NCI-H2196 (cell line): ENCODE measurements around the gene PACSIN3.
A peak's percentile ranks its signal among the peaks of the same experiment; 100 is the strongest.
"Not testable (repeated sequence)": the region's sequence is repeated elsewhere in the genome, so short reads cannot be mapped to it uniquely, and the experiment has no call there.

Source experiments
- DNase-seq: peaks from one replicate; lab custom pipeline; 2025; ENCODE audit not compliant: unreplicated experiment; lab: John Stamatoyannopoulos, UW

Gene PACSIN3

DNA sequence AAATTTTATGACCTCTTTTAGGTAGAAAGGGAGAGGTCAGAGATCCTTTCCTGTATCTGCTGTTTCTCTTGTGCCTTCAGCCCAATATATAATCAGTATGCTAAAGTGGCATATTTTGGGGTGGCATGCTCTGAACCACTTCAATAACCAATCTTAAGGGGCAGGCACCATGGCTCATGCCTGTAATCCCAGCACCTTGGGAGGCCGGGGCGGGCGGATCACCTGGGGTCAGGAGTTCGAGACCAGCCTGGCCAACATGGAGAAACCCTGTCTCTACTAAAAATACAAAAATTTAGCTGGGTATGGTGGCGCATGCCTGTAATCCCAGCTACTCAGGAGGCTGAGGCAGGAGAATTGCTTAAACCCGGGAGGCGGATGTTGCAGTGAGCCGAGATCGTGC, 11.9 kb upstream of the PACSIN3 start:
- DNase-seq: not testable (repeated sequence)

DNA sequence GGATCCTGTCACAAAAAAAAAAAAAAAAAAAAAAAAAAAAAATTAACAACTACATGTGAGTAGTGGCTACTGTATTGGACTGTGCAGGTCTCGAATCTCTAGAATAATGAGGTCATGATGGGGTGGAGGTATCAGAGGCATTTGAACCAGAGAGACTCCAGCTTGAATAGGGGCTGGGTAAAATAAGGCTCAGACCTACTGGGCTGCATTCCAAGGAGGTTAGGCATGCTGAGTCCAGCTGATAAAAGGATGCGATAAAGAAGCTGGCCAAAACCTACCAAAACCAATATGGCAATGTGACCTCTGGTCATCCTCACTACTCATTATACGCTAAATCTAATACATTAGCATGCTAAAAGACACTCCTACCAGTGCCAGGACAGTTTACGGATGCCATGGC, 5.9 kb upstream of the PACSIN3 start:
- no peak for DNase-seq

DNA sequence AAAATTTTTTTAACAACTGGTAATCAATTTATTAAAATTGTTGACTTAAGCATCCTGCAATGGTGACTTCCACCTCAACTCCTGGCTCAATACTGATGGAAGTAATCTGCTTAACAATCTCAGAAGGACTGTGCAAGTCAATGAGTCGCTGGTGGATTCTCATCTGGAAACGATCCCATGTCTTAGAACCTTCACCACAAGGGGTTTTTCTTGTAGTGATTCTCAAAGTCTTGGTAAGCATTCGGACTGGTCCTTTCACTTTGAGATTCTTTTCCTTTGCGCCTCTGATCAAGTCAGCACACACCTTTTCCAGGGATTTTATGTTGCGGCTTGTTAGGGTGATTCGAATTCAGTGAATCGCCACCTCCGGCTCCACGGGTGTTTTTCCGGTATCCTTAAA, 4.9 kb upstream of the PACSIN3 start:
- not testable (repeated sequence) for DNase-seq

DNA sequence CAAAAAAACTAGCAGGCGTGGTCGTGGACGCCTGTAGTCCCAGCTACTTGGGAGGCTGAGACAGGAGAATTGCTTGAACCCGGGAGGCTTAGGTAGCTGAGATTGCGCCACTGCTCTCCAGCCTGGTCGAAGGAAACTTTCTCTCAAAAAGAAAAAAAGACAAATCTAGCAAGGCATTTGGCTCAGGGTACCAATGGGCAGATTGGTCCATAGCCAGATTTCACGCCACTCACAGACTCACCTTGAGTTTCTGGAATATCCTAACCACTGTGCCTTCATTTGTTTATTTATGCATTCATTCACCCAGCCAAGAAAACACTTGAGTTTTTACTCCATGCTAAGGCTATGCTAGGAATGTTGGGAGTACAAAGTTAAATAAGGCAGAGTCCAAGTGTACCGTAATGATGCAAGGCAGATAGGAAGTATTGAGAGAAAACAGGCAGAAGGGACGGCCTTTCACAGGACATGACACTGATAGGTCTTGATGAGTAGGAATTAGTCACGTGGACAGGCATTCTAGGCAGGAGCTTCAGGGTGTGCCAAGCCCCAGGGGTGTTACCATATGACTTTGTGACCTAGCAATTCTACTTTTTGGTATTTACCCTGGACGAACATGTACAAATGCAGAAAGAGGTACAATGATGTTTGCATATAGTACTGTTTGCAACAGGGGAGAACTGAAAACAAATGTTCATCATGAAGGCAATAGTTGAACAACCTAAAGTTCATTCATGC, 3.0 kb upstream of the PACSIN3 start:
- peak; percentile 59 for DNase-seq

DNA sequence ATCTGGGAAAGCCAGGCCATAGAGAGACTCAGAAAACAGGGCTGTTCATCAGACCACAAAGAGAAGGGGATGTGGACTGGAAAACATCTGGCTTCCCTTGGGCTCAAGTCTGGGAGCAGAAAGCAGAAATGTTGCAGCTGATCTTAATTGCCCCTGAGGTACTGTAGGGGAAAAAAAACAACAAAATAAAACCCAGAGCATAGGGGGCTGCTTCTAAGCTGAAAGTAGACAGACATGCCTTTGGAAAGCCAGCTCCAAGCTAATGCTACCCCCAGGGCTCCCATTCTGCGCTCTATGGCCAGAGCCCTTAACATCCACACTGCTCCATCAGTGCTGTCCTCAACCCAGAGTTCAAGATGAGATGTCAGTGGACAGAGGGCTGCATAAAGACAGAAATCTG, 2.0 kb upstream of the PACSIN3 start:
- no peak for DNase-seq

DNA sequence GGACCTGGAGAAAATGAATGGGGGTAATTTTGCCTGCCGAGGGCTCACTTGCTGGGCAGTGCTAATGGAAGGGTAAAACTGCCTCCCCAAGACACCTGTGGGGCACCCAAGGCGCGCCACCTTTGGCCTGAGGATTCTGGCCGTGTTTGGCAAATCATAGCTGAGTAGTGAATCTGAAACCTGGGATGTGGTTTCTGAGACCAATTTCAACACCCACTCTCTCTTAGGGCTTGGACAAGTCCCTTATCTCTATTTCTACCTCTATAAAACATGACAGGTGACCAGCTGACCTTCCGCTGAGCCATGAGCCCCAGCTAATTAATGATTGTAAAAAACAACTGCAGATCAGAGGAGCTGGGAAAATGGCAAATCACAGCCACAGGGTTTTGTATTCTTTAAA, 1.5 kb upstream of the PACSIN3 start:
- no peak for DNase-seq

DNA sequence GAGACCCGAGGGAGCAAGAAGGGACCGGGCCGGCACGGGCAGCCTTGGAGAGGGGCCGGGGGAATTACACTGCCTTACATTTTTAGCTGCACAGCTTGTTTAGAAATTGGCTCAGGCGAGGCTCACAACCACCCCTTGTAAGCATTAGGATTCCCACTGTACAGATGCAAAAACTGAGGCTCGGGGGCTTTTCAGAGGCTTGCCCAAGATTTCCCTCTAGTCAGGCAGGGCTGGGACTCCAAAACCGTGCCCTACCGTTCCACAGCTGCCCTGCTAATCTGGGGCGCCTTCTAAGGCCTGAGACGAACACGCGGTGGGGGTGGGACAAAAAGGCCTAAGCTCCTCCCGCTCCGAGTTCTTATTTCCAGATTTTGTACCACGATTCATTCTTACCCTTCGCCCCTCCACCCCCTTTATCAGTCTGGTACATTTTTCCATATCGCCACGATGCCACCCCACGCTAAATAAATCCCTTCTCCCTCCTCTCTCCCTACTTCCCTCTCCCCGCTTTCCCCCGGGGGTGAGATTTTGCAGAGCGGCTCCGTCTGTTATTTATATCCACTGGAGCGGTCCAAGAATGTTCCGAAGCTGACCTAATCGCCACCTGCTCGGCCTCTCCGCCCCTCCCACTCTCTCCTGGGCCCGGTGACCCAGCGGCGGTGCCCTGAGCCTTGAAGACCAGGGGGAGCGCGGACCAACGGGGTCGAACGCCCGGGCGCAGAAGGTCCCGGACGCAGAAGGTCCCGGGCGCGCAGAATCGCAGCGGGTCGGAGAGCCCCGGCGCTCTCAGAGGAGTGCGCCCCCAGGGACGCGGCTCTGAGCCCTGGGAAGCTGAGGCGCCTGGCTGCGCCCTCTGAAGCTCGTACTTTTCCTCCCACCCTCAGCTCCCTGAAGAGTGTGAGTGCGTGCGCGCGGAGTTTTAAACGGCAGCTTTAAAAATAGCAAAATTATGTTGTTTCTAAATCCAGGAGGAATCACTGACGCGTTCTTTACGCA, 764 bp upstream of the PACSIN3 start:
- DNase-seq: no peak

DNA sequence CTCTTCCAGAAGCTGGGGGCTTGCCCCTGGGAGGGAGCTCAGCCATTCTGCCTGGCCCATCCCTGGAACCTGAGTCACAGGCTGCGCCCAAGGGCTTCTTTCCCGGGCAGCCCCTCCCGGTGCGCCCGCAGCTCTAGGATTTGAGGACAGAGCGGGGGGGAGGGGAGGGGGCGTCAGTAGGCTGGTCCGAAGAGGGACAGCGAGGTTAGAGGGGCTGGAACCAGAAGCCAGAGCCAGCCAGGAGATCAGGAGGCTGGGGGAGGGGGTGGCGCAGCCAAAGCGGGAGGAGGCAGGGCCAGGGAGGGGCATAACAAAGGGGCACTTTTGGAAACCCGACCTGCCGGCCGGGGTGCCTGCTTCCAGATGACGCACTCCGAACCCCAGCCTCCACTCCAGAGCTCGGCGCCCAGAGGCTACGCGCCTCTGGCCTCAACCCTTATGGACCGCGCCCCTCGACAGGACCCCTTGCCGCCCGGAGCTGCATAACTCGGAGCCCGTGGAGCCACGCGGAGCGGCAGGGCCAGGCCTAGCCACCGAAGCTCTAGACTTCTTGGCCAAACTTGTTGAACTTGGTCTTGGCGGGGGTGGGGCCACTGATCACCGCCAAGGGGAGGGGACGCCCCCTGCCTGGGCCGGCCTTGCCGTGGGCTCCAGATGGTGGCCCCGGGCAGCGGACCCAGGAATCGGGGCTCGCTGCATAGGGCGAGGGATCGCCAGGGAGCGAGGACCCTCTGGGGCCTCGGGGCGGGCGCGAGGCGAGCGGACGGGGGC, 744 bp downstream of the PACSIN3 start:
- DNase-seq: peak; percentile 30

DNA sequence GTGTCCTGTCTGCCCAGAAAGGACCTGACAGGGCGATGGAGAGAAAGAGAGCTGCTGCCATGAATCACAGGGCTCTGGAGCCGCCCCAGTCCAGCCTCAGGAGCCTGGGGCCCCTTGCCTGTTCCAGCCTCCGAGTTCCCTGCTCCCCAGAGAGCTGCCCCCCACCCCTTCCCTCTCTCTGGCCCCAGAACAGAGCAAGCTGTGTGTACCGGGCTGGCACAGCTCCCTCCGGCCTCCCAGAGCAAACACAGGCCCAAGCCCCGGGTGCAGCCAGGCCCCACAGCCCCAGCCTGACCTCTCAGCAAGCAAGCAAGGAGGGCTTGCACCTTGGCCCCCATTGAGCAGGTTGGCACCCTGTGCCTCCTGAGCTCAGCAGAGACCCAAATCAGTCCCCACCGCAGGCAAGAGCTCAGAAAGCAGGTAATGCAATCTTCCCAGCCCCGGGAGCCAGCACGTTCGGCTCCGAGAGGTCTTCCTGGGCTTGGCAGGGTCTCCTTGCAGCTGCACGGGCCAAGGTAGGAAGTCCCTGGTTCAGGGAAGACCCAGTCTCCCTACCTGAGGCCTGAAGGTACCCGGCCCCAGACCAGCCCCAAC, 1.4 kb downstream of the PACSIN3 start:
- DNase-seq: no peak

DNA sequence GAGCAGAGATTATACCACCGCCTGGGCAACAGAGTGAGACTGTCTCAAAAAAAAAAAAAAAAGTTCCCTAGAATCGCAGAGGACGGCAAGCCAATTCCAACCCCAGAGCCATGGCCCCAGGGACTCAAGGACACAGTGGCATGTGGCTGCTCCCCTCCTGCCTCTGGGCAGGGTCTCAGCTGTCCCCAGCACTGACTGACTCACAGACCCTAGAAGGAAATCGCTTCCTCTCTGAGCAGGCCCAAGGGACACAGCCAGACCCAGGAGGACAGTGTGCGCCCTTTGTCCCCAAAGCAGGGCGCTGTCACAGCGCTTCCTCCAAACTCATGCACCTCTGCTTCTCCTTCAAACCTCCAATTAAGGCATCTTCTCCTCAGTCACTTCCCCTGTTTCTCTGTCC, 2.3 kb downstream of the PACSIN3 start:
- DNase-seq: no peak

DNA sequence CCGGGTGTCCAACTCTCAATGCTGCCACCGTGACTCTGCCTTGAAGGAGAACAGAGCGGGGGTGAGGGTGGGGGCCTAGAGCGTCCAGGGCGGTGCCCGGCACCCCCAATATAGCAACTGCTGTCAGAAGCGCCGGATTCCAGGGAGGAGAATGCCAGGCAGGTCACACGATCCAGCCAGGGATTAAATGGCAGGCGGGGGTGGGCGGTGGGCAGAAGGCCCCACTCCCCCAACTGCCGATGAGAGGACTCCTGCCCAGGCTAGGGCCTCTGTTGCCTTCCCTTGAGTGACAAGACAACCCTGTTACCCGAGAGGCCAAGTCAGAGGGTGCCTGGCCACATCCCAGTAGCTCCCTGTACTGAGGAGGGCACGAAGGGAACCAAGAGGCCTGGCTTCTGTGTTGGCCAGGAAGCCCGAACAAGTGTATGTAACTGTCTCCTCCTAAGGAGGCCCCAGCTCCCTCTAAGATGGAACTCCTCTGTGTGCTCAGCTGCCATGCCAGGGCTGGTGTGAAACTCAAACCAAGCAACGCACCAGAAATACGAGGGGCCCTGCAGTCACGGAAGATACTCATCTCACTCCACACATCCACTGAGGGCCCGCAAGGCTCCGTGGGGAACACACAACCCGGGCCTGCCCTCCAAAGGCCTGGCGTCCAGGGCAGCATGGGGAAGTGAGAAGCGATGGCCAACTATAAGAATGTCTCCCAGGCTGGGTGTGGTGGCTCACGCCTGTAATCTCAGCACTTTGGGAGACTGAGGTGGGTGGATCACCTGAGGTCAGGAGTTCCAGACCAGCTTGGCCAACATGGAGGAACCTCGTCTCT, 3.0 kb downstream of the PACSIN3 start:
- no peak for DNase-seq

DNA sequence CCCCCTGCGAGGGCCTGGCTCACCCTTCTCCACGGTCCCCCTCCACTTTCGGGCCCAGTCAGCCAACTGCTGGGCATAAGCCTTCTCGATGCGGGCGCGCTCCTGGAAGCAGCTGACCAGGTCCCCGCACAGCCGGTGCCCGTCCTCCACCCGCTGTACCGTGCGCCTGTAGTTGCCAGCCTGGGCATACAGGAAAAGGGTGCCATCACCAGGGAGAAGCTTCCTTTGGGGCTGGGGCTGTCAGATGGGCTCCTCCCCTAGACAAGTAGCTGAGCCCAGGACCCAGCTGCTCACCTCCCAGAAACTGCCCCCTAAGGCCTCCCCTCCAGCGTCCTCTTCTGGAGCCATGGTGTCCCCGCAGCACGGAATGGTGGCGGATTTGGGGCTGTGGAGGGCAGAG, 3.9 kb downstream of the PACSIN3 start:
- no peak for DNase-seq

DNA sequence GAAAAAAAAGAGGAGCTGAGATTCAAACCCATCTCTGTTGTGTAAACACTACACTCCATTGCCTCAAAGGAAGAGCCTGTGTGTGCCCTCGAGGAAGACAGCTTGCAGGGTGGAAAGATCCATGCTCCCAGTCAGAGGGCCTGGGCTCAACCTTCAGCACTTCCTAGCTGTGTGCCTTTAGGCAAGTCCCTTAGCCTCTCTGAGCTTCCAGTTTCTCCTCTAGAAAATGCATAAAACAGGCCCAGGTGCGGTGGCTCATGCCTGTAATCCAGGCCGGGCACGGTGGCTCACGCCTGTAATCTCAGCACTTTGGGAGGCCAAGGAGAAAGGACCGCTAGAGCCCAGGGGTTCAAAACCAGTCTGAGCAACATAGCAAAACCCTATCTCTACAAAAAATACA, 5.0 kb downstream of the PACSIN3 start:
- no peak for DNase-seq

DNA sequence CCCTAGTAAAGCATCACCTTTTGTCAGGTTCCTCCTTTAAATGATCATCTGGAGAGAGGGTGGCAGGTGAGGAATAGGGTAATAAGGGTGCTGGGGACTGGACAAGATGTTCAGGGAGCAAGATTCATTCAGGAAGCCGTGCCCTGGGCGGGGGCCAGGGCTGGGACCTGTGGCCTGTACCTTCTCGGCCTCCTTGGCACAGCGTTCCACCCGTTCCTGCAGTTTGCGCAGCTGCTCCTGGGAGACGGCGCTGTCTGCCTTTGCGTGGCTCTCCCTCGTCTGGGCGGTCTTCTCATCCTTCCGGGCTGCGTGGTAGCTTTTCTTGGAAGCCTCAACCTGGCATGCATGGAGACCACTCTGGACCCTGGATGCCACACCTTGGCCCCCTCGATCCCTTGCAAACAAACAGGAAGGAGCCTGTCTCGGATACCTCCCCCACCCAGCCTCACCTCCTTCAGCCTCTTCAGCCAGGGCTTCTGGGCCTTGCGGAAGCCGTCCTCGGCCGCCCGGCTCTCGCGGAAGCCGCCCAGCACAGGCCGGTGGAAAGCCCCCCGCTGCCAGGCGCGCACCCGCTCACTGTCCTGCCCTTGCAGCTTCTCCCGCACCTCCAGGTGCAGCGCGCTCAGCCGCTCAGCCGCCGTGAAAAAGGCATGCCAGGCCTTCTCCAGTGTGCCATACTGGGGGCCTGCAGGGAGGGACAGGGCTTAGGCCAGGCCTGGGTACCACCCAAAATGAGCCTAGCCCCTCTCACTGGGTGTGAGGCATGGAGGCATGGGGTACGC, 6.0 kb downstream of the PACSIN3 start:
- no peak for DNase-seq

DNA sequence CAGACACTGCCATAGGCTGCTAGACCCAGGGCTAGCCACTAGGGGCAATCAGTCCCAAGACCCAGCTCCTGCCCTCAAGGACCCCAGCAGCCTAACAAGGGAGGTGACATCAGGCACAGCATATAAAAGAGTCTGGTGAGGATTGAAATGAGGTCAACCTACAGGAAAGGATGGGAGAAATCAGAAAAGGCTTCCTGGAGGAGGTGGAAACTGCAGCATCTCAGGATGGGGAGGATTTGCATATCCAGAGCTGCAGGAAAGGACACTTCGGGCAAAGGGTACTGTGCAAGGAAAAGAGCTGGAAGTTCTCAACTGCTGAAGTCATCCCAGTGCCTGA, 6.6 kb downstream of the PACSIN3 start:
- DNase-seq: peak; percentile 43

DNA sequence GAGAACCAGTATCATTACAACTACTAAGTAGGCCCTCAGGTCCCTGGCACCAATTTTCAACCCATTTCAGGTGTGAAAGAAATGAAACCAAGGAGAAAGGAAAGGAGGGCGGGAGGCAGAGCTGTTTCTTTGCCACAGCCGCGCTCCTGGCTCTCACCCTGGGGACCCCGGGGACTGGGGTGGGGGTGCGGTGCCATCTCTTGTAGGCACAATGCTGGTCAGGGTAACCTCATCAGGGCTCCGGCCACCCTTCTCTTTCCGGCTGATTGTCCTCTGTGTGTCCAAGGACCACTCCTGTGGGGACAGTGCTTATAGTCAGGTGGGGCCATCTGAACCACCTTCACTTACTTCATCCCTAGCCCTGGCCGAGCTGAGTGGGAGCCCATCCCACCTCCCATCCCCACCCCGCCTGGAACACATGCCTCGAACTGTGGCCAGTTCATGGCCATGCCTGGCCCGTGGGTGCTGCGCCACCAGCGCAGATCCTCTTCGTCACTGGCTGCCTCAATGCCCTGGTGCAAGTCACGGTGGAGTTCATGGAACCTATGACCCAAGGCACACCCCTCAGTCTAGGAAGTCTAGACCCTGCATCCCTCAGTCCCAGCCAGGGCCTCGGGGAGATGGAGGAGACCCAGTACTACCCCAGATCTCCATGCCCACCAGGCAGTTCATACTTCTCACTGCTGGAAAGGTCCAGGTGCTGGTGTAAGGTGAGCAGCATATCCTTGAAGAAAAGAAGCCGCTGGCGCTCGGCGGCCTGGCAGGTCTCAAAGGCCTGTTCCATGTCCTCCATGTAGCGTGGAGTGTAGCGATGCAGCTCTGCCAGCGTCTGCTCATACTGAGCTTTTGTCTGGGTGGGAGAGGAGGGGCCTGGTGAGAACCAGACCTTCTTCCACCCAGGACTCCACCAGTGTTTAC, 7.2 kb downstream of the PACSIN3 start:
- no peak for DNase-seq

DNA sequence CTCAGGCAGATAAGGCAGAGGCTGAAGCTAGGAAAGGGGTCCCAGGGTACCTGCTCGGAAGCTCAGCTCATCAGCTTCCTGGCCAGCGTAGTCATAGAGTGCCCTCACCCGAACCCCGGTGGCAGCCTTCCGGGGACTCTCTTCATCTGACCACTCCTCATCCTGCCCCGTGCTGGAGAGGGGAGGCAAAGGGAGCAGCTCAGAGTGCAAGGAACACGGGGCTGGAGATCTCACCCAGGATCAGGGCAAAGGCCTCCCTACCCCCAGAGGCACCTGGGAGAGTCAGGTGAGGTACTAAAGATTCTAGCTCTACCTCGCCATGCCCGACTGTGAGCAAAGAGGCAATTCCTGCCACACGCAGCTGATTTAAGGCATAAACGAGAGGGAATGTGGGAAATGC, 7.9 kb downstream of the PACSIN3 start:
- DNase-seq: no peak

DNA sequence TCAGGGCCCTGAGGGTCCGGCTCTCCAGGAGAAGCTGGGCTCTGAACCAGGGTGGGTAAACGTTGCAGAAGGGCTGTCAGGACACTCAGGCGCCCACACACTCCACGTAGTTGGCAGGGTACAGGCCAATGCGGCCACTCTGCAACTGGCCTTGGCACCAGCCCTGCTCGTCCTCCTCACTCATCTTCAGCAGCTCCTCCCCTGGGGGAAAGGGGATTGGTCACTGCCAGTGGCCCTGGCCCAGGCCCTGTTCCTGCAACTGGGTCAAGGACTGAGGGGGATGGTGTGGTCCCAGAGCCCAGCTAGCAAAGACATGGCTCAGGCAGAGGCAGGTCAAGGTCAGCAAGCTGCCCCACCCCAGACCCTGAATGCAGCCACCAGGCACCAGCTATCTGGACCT, 8.4 kb downstream of the PACSIN3 start:
- no peak for DNase-seq
